ENCODE measurements around the gene DEPDC7. TPM values are rescaled to one million over a fixed set of nuclear protein-coding genes. Genes with fewer than 3 reads are reported as not detected.
A peak's percentile ranks its signal among the peaks of the same experiment; 100 is the strongest.
"Not testable (repeated sequence)": the region's sequence is repeated elsewhere in the genome, so short reads cannot be mapped to it uniquely, and the experiment has no call there.

DEPDC7 gene
- 1 to 10 TPM in 1 of 2 donors, not detected in 1; 1.1 TPM for total RNA-seq

DNA sequence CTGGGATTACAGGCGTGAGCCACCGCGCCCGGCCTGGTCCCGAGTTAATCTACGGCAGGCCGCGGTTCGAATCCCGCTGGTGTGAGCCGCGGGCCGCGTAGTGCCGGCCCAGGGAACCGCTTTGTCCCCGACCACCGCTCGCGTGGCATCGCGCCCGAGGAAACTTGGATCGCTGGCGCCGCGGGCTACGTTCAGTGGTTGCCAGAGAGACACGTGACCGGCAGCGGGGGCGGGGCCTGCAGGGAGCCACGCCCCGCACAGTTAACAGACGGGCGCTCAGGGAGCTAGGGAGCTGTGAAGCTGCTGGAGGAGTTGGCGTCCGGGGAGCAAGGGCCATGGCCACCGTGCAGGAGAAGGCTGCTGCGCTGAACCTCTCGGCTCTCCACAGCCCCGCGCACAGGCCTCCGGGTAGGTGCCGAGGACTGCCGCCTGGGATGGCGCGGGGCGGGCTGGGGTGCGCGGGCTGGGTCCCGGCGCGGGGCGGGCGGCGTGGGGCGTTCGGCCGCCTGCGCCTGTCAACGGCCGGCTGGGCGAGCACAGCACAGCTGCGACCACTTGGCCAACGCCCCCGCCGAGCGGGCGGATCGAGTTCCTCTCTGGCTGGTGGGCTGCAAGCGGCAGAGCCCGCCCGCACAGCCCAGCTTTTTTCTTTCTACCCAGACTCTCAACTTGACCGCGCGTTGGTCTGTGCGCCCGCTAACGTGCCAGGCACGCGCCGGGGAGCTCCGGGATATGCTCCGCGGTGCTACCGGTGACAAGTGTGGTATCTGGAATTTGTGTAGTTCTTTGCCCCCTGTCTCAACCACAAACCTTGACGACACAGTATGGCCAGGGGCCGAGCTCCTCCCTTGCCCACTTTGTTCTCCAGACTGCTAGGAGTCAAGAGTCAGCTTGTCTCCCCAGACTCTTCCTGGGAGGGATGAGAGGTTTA, at the start of gene DEPDC7:
Gene DEPDC7, plus strand, starts transcription at position 258 of the 931 bp plus-strand sequence. Its CDS starts 78 bp downstream, at position 336.
- no peaks in the 10 kb centered on the region for H3K36me3 ChIP-seq
- H3K4me1 ChIP-seq (ENCODE audit: control insufficient read depth in 1 of 2, low read depth in 2 of 2): peaks cover 0 to 8% of the 10 kb centered on the region in 2 donors
- DNase-seq (ENCODE audit: low spot score) (peak; percentile 40), ATAC-seq (ENCODE audit: insufficient number of reproducible peaks, low FRiP score, low read depth) (peak; percentile 82)
- peak within 1 kb of the TSS; percentile 34 to 37 for H3K27ac ChIP-seq
- no peaks in the 10 kb centered on the region for H3K9me3 ChIP-seq
- peak within 1 kb of the TSS; percentile 74 for H3K4me3 ChIP-seq
- TF ChIP-seq, protein P1, sequence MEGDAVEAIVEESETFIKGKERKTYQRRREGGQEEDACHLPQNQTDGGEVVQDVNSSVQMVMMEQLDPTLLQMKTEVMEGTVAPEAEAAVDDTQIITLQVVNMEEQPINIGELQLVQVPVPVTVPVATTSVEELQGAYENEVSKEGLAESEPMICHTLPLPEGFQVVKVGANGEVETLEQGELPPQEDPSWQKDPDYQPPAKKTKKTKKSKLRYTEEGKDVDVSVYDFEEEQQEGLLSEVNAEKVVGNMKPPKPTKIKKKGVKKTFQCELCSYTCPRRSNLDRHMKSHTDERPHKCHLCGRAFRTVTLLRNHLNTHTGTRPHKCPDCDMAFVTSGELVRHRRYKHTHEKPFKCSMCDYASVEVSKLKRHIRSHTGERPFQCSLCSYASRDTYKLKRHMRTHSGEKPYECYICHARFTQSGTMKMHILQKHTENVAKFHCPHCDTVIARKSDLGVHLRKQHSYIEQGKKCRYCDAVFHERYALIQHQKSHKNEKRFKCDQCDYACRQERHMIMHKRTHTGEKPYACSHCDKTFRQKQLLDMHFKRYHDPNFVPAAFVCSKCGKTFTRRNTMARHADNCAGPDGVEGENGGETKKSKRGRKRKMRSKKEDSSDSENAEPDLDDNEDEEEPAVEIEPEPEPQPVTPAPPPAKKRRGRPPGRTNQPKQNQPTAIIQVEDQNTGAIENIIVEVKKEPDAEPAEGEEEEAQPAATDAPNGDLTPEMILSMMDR (IDR thresholded peaks at IDR 0.05): no peak
- no peaks in the 10 kb centered on the region for H3K27me3 ChIP-seq (replicated peaks; ENCODE audit: insufficient read depth)

DNA sequence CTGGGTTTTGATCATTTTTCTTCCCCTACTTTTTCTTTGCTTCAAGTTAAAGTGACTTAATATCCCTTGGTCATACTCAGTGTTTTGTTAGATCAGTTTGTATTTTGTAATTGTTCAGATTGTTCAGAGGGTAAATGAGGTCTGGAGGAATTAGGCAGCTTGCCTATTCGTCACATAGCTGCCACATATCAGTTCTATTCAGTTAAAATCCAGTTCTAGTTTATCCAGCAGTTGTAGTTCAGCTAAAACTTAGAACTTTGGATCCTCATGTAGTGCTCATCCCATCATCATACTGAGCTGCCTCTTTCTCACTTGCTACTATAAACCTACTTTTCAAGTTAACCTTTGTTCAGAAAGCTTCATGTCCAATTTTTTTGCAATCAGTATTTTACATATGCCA, 47.1 kb upstream of the DEPDC7 start:
- Histone ChIP-seq H3K4me1 (ENCODE audit: control insufficient read depth in 1 of 2, low read depth in 2 of 2) (no peaks in the 10 kb centered on the region), H3K36me3 (peaks cover 8% of the 10 kb centered on the region), H3K4me3 (no peak overlapping the region), H3K27ac (no peak overlapping the region), H3K27me3 (replicated peaks; ENCODE audit: insufficient read depth) (no peaks in the 10 kb centered on the region), H3K9me3 (no peaks in the 10 kb centered on the region)
- DNase-seq (ENCODE audit: low spot score) (no peak), ATAC-seq (ENCODE audit: insufficient number of reproducible peaks, low FRiP score, low read depth) (no peak)
- TF ChIP-seq, protein P1 (IDR thresholded peaks at IDR 0.05): no peak

DNA sequence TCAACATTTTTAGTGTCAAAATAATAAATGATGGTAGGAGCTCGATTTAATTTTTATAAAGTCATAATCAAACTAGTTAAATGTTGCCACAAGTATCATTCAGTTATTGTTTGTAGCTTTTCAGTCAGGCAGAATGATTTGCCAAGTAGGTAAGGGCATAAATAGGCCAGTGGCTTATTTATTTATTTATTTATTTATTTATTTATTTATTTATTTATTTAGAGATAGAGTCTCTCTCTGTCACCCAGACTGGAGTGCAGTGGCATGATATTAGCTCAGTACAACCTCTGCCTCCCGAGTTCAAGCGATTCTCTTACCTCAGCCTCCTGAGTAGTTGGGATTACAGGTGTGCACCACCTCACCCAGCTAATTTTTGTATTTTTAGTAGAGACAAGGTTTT, 43.4 kb upstream of the DEPDC7 start:
- H3K36me3 ChIP-seq; H3K4me3 ChIP-seq; ATAC-seq (ENCODE audit: insufficient number of reproducible peaks, low FRiP score, low read depth); DNase-seq (ENCODE audit: low spot score); H3K27ac ChIP-seq; H3K9me3 ChIP-seq; H3K27me3 ChIP-seq (replicated peaks; ENCODE audit: insufficient read depth); H3K4me1 ChIP-seq (ENCODE audit: control insufficient read depth in 1 of 2, low read depth in 2 of 2): not testable (repeated sequence)

DNA sequence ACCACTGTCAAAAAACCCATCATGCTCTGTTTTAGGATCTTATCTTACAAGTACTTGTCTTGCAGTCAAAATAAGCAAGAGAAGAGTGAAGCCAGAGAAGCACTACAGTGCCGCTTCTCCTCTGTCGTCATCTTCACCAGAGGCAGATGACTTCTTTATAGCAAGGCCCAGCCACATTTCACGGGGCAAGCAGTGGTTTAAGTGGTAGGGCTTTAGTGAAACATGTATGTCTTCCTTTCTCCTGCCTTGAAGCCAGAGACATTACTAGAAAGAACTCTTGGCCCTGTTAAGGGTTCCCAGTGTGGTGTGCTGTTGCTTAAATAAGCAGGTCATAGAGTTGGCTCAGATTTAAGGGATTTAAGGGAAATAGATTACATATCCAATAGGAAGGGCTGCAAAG, 42.9 kb upstream of the DEPDC7 start:
- no peaks in the 10 kb centered on the region for H3K27me3 ChIP-seq (replicated peaks; ENCODE audit: insufficient read depth)
- TF ChIP-seq, protein P1 (IDR thresholded peaks at IDR 0.05): no peak
- no peaks in the 10 kb centered on the region for H3K9me3 ChIP-seq
- no peak for DNase-seq (ENCODE audit: low spot score)
- peaks cover 5% of the 10 kb centered on the region for H3K36me3 ChIP-seq
- no peak for ATAC-seq (ENCODE audit: insufficient number of reproducible peaks, low FRiP score, low read depth)
- H3K4me3 ChIP-seq: no peak overlapping the region
- H3K27ac ChIP-seq: no peak overlapping the region
- H3K4me1 ChIP-seq (ENCODE audit: control insufficient read depth in 1 of 2, low read depth in 2 of 2): no peaks in the 10 kb centered on the region

DNA sequence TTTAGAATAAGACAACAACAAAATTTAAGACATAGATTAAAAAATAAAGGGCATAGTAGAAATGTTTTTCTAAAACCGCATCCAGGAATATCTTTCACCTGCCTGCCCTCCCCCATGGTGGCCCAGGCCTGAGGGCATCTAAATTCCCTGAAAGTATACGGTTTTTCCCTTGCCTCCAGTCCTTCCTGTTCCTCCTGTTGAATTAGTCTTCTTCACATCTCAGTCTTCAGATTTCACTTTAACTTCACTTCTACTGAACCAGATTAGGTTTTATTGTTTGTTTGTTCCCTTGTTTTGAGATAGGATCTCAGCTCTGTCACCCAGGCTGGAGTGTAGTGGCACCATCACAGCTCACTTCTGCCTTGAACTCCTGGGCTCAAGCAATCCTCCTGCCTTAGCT, 33.1 kb upstream of the DEPDC7 start:
- no peaks in the 10 kb centered on the region for H3K9me3 ChIP-seq
- no peak overlapping the region for H3K27ac ChIP-seq
- H3K4me3 ChIP-seq: no peak overlapping the region
- DNase-seq (ENCODE audit: low spot score) (no peak), ATAC-seq (ENCODE audit: insufficient number of reproducible peaks, low FRiP score, low read depth) (no peak)
- TF ChIP-seq, protein P1 (IDR thresholded peaks at IDR 0.05): no peak
- H3K27me3 ChIP-seq (replicated peaks; ENCODE audit: insufficient read depth): no peaks in the 10 kb centered on the region
- no peaks in the 10 kb centered on the region for H3K36me3 ChIP-seq
- H3K4me1 ChIP-seq (ENCODE audit: control insufficient read depth in 1 of 2, low read depth in 2 of 2): no peaks in the 10 kb centered on the region
